Activated CD4-positive, CD25-positive, alpha-beta regulatory T cell treated with anti-CD3 and anti-CD28 coated beads, Interleukin-2, amount 50 U/mL, for 16 hours (primary cell): ENCODE data around the gene CHEK1.
"Not testable (repeated sequence)": the region's sequence is repeated elsewhere in the genome, so short reads cannot be mapped to it uniquely, and the experiment has no call there.

ENCODE experiments used
- DNase-seq: peaks from one replicate; pipeline ENCODE4 v3.0.0-alpha.2; 2020; ENCODE audit warnings: low read depth, low spot score

Gene CHEK1

GRCh38 chr11:125624756-125625213 lies at the start of gene CHEK1:
TSS of gene CHEK1 (plus strand) at chr11:125625163. CDS start at chr11:125626769, 1,606 bp downstream.
- DNase-seq = no peak

DNA sequence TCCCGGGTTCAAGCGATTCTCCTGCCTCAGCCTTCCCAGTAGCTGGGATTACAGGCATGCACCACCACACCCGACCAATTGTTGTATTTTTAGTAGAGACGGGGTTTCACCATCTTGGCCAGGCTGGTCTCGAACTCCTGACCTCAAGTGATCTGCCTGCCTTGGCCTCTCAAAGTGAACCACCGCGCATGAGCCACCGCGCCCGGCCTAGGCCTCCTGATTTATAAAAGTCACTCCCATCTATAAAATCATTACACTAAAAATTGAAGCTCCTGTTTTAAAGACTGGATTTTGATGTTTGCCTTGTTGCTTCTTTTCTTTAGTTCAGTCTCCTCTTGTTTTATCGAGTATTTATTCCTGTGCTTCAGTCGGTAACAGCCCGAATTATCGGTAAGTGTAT lies 47.8 kb upstream of the CHEK1 start:
- DNase-seq = not testable (repeated sequence)

DNA sequence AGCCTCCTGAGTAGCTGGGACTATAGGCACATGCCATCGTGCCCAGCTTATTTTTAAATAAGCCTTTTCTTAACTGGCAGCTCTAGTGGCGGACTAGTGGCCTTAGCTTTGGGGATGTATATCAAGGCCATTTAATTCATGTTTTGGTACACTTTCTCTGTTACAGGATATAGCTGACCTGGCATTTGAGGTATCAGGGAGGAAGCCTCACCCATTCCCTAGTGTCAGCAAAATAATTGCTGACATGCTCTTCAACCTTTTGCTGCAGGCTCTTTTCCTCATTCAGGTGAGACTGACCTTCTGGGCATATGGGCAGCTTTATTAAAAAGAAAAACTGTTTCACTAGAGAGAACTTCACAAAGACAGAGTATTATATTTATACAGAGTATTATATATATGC lies 46.2 kb upstream of the CHEK1 start:
- no peak for DNase-seq

GRCh38 chr11:125579811-125580210 lies 45.2 kb upstream of the CHEK1 start:
- no peak for DNase-seq

- no peak for DNase-seq
Measured at GRCh38 chr11:125583496-125583895, 41.5 kb upstream of the CHEK1 start.

DNA sequence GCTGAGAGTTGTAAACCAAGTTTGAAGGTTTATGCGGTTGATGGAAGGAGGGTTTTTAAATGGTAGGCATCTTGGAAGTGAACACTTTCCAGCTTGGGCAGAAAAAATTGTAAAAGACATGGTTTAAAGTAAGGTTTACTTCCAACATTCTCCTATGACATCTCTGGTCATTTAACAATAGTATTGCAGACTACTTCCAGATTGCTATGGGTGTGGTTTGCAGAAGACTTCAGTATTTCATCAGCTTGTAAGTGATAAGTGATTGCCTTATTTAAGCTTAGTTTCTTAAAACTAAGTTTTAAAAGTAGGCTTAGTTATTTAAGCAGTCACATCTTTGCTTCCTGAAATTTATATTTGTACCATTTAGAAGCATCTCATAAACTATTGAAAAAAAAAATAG lies 39.5 kb upstream of the CHEK1 start:
- no peak for DNase-seq

GRCh38 chr11:125586623-125587022 lies 38.3 kb upstream of the CHEK1 start:
- DNase-seq = no peak

DNA sequence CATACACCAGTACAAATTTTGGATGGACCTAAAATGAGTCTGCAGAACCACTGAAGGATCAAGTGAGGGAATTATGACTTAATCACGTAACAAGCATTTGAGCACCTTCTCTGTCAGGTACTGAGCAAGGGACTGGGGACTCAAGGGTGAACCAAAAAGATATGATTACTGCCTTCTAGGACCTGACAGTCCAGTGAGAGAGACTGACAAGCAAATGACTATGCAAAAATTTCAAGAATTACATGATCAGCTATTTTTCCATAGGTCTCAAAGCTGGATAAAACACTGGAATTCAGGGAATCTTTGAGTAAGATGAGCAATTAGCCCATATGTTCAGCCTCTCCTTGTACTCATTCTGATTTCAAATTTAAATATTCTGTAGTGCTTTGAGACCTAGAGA lies 37.5 kb upstream of the CHEK1 start:
- no peak for DNase-seq

DNA sequence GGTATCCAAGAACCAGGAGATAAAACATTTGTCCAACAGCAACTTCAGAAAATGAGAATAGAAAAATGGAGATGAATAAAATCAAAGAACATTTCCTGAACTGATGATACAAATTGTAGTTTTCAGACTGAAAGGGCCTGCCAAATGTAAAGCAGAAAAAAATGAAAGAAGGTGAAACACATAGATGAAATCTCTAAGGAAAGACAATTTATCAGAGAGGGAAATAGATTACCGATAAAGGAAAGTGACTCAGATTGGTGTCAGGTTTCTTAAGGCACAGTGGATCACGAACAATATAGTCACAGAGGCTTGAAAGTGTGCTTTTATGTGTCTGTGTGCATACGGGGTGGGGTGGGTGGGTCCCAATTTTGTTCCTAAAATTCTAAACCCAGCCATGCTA lies 36.5 kb upstream of the CHEK1 start:
- no peak for DNase-seq

GRCh38 chr11:125591649-125592304 lies 33.2 kb upstream of the CHEK1 start:
- peak; percentile 7 for DNase-seq

DNA sequence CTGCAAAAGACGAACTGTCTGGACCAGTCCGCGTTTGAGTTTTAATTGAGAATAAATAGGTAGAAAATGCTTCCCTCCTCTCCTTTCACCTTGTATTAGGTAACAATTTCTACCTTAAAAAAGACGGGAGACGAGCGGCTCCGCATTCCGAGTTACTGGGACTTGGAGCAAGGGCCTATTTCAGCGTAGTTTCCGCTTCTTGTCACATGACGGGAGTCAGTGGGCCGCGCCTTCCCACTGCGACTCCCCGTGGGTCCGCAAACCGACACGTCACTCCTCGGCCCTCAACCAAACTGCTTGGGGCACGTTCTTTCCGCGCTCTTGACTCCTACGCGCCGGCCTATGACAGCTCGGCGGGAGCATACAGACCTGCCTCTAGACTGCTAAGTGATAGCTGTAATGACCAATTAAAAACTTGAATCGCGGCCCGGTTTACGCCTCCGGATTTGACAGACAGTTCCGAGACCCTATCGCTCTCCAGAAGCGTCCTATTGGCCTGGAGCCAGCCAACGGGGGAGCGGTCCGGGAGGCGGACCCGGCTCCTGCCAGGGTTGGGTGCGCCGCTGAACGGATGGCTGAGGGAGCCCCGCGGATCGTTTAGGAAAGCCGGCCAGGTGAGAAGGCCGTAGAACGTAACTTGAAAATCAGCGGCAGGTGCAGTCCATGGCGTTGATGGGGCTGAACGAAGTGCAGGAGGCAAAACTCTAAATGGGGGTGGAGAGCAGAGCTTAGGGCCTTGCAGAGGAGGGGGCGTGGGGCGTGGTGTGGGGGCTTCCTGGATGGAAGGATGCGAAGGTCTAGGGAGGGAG lies 32.5 kb upstream of the CHEK1 start, which contains the start of gene STT3A:
TSS of gene STT3A (plus strand) at position 548 of the 809 bp plus-strand sequence. CDS start 3,064 bp downstream, outside the sequence.
- peak; percentile 96 for DNase-seq

DNA sequence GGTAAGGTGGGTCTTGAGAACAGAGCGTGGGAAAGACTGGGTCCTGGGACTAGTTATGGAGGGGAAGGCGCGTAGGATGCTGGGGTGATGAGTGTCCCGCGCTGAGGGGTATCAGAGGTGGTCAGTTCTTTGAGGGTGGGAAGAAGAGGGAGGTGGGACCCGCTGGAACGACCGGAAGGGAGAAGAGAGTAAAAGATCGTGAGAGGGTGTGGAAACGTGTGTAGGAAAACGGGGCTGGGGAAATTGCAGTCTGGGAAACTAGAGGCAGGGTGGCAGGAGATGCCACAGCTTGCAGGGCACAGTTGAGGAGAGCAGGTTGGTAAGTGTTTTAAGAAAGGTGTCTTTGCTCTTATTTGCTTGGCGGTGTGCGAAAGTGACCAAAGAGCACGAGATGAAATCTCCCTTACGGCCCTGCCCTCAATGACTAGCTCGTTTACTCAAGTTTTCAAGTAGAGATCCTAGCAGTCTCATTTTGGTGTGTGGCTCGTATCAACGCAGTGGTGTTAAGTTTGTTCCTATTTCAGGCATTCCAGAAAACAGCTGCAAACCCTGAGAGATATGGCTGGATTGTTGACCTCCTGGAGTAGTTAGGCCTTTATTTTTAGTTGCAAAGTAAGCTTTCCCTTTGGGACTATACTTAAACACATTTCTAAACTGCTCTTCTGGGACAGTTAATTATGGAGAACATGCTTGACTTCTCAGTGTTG lies 31.7 kb upstream of the CHEK1 start:
- DNase-seq = no peak

GRCh38 chr11:125594958-125595357 lies 30.0 kb upstream of the CHEK1 start:
- DNase-seq = no peak

GRCh38 chr11:125600663-125601062 lies 24.3 kb upstream of the CHEK1 start:
- no peak for DNase-seq

DNA sequence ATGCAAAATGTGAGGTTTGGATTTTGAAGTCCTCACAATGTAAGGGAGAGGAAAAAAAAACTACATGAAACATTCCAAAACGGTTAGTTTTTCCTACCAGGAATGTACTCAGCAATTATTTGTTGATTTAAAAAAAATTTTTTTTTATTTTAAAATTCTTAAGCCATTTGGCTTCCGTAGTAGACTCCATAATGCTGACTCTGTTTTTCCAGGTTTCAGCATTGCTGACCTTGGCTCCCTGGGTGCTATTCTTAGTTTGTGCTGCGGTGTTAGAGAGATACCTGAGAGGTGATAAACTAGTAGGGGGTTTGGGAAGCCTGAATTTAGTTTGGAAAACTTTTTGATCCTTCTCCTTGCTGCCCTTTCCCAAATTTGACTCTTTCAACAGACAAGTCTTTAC lies 21.8 kb upstream of the CHEK1 start:
- DNase-seq = no peak

DNA sequence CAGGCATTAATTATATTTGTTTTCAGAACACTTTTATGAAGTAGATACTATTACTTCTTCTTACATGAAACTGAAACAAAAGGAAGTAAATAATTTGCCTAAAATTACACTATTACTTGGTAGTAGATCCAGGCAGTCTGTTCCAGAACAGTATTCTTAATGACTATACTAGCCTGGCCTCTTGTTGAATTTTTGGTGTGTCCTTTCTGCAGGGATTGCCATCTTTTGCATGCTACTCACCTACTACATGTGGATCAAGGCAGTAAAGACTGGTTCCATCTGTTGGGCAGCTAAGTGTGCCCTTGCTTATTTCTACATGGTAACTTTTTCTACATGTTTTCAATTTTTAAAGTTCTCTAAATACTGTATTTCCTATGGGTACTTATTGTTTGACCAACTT lies 19.5 kb upstream of the CHEK1 start:
- DNase-seq = no peak

- no peak for DNase-seq
Measured at GRCh38 chr11:125609545-125609944, 15.4 kb upstream of the CHEK1 start.

- DNase-seq = no peak
Measured at GRCh38 chr11:125618383-125618782, 6.6 kb upstream of the CHEK1 start.

DNA sequence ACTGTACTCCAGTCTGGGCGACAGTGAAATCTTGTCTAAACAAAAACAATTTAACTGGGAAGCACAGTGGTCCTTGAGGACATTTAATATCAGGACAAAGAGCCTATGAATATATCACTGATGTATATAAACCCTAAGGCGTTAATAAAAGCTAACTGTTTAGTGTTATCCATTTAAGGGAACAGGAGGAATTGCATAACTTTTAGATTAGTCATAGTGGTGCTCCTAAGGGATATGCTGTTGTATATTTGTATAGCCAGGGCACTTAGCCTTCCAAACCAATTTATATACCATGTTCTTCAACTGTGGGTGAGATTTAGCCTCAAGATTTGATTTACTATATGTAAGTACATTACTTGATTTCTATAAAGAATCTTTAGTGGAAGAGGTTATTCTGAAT lies 3.0 kb upstream of the CHEK1 start:
- no peak for DNase-seq

GRCh38 chr11:125623064-125623463 lies 1.9 kb upstream of the CHEK1 start:
- DNase-seq = no peak

- DNase-seq = no peak
Measured at GRCh38 chr11:125625225-125625629, 264 bp downstream of the CHEK1 start.

- DNase-seq = peak; percentile 70
Measured at GRCh38 chr11:125625630-125626287, 796 bp downstream of the CHEK1 start.
